GM12878 (cell line): ENCODE data around the gene GDF11. TPM values are rescaled to one million over a fixed set of nuclear protein-coding genes. Genes with fewer than 3 reads are reported as not detected.

Source experiments
- CBX3 ChIP-seq: fragments of 200-600 bp; sonication (generic); IDR thresholded peaks from 2 replicates; pipeline ENCODE4 v1.6.1; 2016; ENCODE audit warnings: low read depth, borderline replicate concordance
- E2F4 ChIP-seq: IDR thresholded peaks from 2 replicates; pipeline ENCODE4 v1.6.1; 2012; ENCODE audit warnings: low read depth, low read length, improper control_type of control experiment
- EED ChIP-seq: sonication (generic); IDR thresholded peaks from 2 replicates; pipeline ENCODE4 v1.6.1; 2016; ENCODE audit warnings: antibody characterized with exemption, low read depth
- ELK1 ChIP-seq: IDR thresholded peaks from 2 replicates; pipeline ENCODE4 v1.6.1; 2012; ENCODE audit warnings: low read depth, low read length, improper control_type of control experiment
- ESRRA ChIP-seq: IDR thresholded peaks from 2 replicates; pipeline ENCODE4 v1.6.1; 2012; ENCODE audit warnings: mild to moderate bottlenecking, low read length, improper control_type of control experiment
- HDAC6 ChIP-seq: fragments of 200-600 bp; sonication (generic); IDR thresholded peaks from one replicate; pipeline ENCODE4 v1.8.0; 2017; ENCODE audit warnings: antibody characterized with exemption; ENCODE audit not compliant: unreplicated experiment
- HDGF ChIP-seq: fragments of 450-650 bp; IDR thresholded peaks from 2 replicates; pipeline ENCODE4 v1.6.1; 2016; ENCODE audit warnings: antibody characterized with exemption
- LARP7 ChIP-seq: fragments of 450-650 bp; IDR thresholded peaks from 2 replicates; pipeline ENCODE4 v1.6.1; 2017; ENCODE audit warnings: mild to moderate bottlenecking
- NBN ChIP-seq: fragments of 450-650 bp; IDR thresholded peaks from 2 replicates; pipeline ENCODE4 v1.6.1; 2016
- NKRF ChIP-seq: fragments of 450-650 bp; conservative IDR thresholded peaks from 2 replicates; pipeline ENCODE4 v1.6.1; 2017; ENCODE audit warnings: mild to moderate bottlenecking, moderate library complexity
- PBX3 ChIP-seq: IDR thresholded peaks from 2 replicates; pipeline ENCODE4 v1.6.1; 2011; ENCODE audit warnings: mild to moderate bottlenecking, low read depth, low read length, moderate library complexity; ENCODE audit not compliant: insufficient replicate concordance
- POLR2AphosphoS2 ChIP-seq: IDR thresholded peaks from 2 replicates; pipeline ENCODE4 v1.6.1; 2011; ENCODE audit warnings: low read depth, mild to moderate bottlenecking, low read length, improper control_type of control experiment, moderate library complexity
- RAD51 ChIP-seq: fragments of 450-650 bp; IDR thresholded peaks from 2 replicates; pipeline ENCODE4 v1.6.1; 2016; ENCODE audit warnings: moderate library complexity, mild to moderate bottlenecking, inconsistent platforms
- RBBP5 ChIP-seq: fragments of 200-600 bp; sonication (generic); conservative IDR thresholded peaks from 2 replicates; pipeline ENCODE4 v1.6.1; 2016
- SMARCA5 ChIP-seq: fragments of 450-650 bp; IDR thresholded peaks from 2 replicates; pipeline ENCODE4 v1.6.1; 2017; ENCODE audit warnings: mild to moderate bottlenecking
- SREBF1 ChIP-seq: IDR thresholded peaks from 2 replicates; pipeline ENCODE4 v1.6.1; 2012; ENCODE audit warnings: mild to moderate bottlenecking, low read length
- STAT3 ChIP-seq: IDR thresholded peaks from 2 replicates; pipeline ENCODE4 v1.6.1; 2011; ENCODE audit warnings: low read depth, low read length, improper control_type of control experiment
- SUPT20H ChIP-seq: IDR thresholded peaks from 2 replicates; pipeline ENCODE4 v1.6.1; 2011; ENCODE audit warnings: low read depth, mild to moderate bottlenecking, low read length, moderate library complexity, borderline replicate concordance; ENCODE audit not compliant: control insufficient read depth
- ZBTB11 ChIP-seq: fragments of 450-650 bp; formaldehyde crosslinking; IDR thresholded peaks from 2 replicates; pipeline ENCODE4 v1.5.0; 2022; ENCODE audit warnings: mild to moderate bottlenecking, missing genetic modification characterization
- ZNF384 ChIP-seq: IDR thresholded peaks from 2 replicates; pipeline ENCODE4 v1.6.1; 2012; ENCODE audit warnings: low read depth, mild to moderate bottlenecking, low read length, improper control_type of control experiment, borderline replicate concordance
- polyA plus RNA-seq, 11 experiments: library from polyadenylated mRNA; depleted of rRNA in 4 of 11; unstranded in 6 of 11; stranded (reverse) in 5 of 11; fragments of >200 nt; fragmentation: Nextera tagmentation in 4 of 11; fragmentation: Illumina TruSeq in 1 of 11; extraction: Ambion mirVana in 4 of 11; extraction: Trizol in 1 of 11; gene quantifications; 1 replicate in 1 of 11; 2 replicates in 10 of 11; pipeline versions ENCODE4 v1.2.1 to v1.2.3, GENCODE V29; 2011 to 2016; ENCODE audit warnings: inconsistent platforms in 2 of 11, missing spikeins in 2 of 11, low read depth in 1 of 11
- total RNA-seq, 4 experiments: library from RNA; depleted of rRNA in 3 of 4; stranded (reverse); fragments of >200 nt in 3 of 4; fragmentation: Illumina TruSeq in 1 of 4; extraction: Trizol in 1 of 4; gene quantifications; 2 replicates each; pipeline versions ENCODE4 v1.2.1 to v1.2.3, GENCODE V29; 2013 to 2021

The GDF11 gene
- total and polyA plus RNA-seq, 10 of the 15 experiments (the other 5 are each of a cell fraction or from before 2014, with no cell fraction given), result 0.83 to 15.4 (median 4.3) TPM

- TF ChIP-seq SREBF1, result no peak
- TF ChIP-seq STAT3, result no peak
- no peak for TF ChIP-seq ZNF384
- peak; percentile 66 for TF ChIP-seq RAD51
- TF ChIP-seq RBBP5, result no peak
- TF ChIP-seq LARP7, result peak; percentile 71; the same call in 1 of the 2 replicates
- no peak for TF ChIP-seq ELK1
- TF ChIP-seq PBX3, result peak; percentile 89
- TF ChIP-seq HDAC6, result no peak
- 0 out of 2 replicates have a peak, but pooled peaks have one; percentile 44 for TF ChIP-seq NKRF
- no peak for TF ChIP-seq EED
- no peak for TF ChIP-seq E2F4
- TF ChIP-seq ESRRA, result no peak
- no peak for TF ChIP-seq SUPT20H
- TF ChIP-seq SMARCA5, result peak; percentile 65
- peak; percentile 70 for TF ChIP-seq NBN
- no peak for TF ChIP-seq ZBTB11
- no peak for TF ChIP-seq CBX3
- no peak for TF ChIP-seq POLR2AphosphoS2
- TF ChIP-seq HDGF, result no peak
Measured at GRCh38 chr12:55738123-55739024, 4.5 kb upstream of the GDF11 start (continued).
